Mesenteric fat pad (tissue), 1 donor: Measurements from ENCODE around the gene KIRREL3. TPM values are rescaled to one million over a fixed set of nuclear protein-coding genes. Genes with fewer than 3 reads are reported as not detected.

Source experiments
- DNase-seq: peaks from one replicate; pipeline ENCODE4 v3.0.0-alpha.2; 2020; ENCODE audit warnings: low spot score
- total RNA-seq: library from RNA; stranded (reverse); fragmentation: NEBNext Ultra II Directional; extraction: Animal tissue kit (Norgen Biotek cat#: 25700); gene quantifications from one replicate; pipeline ENCODE4 v1.2.1, GENCODE V29; 2021
- donor health status: DM: yes; HTN: yes; CAD: no.

Gene KIRREL3
- total RNA-seq, 1 donor from 2014 or later, result 0.13 TPM

- no peak for DNase-seq
Observed at GRCh38 chr11:126544108-126545056, 456.2 kb downstream of the KIRREL3 start.

- DNase-seq, result no peak
Observed at GRCh38 chr11:126543691-126544090, 456.9 kb downstream of the KIRREL3 start.

- no peak for DNase-seq
Observed at GRCh38 chr11:126542334-126543015, 458.1 kb downstream of the KIRREL3 start.

- no peak for DNase-seq
Observed at GRCh38 chr11:126538071-126538470, 462.5 kb downstream of the KIRREL3 start.

- DNase-seq, result no peak
Observed at GRCh38 chr11:126537492-126537891, 463.1 kb downstream of the KIRREL3 start.

- no peak for DNase-seq
Observed at GRCh38 chr11:126534141-126534805, 466.3 kb downstream of the KIRREL3 start.

- no peak for DNase-seq
Observed at GRCh38 chr11:126533560-126533959, 467.0 kb downstream of the KIRREL3 start.

GRCh38 chr11:126530416-126530815 is 470.2 kb downstream of the KIRREL3 start:
- no peak for DNase-seq

- DNase-seq, result no peak
Observed at GRCh38 chr11:126529037-126529436, 471.5 kb downstream of the KIRREL3 start.

- DNase-seq, result no peak
Observed at GRCh38 chr11:126528075-126528474, 472.5 kb downstream of the KIRREL3 start.

GRCh38 chr11:126527651-126528050 is 472.9 kb downstream of the KIRREL3 start:
- DNase-seq, result no peak

GRCh38 chr11:126526471-126526870 is 474.1 kb downstream of the KIRREL3 start:
- DNase-seq, result no peak

- DNase-seq, result no peak
Observed at GRCh38 chr11:126525702-126526101, 474.9 kb downstream of the KIRREL3 start.

- DNase-seq, result no peak
Observed at GRCh38 chr11:126525216-126525615, 475.4 kb downstream of the KIRREL3 start.

GRCh38 chr11:126523441-126524205 is 476.9 kb downstream of the KIRREL3 start:
- DNase-seq, result no peak

GRCh38 chr11:126522606-126523005 is 478.0 kb downstream of the KIRREL3 start:
- no peak for DNase-seq

GRCh38 chr11:126522152-126522551 is 478.4 kb downstream of the KIRREL3 start:
- DNase-seq, result no peak

GRCh38 chr11:126521196-126521595 is 479.4 kb downstream of the KIRREL3 start:
- no peak for DNase-seq

- DNase-seq, result no peak
Observed at GRCh38 chr11:126519764-126520734, 480.5 kb downstream of the KIRREL3 start.
